Measurements from ENCODE around the gene HRAS. TPM values are rescaled to one million over a fixed set of nuclear protein-coding genes. Genes with fewer than 3 reads are reported as not detected.

Gene HRAS
- total and polyA plus RNA-seq, 5 experiments from 2014 or later = 8.6 to 40.7 (median 26.7) TPM

DNA sequence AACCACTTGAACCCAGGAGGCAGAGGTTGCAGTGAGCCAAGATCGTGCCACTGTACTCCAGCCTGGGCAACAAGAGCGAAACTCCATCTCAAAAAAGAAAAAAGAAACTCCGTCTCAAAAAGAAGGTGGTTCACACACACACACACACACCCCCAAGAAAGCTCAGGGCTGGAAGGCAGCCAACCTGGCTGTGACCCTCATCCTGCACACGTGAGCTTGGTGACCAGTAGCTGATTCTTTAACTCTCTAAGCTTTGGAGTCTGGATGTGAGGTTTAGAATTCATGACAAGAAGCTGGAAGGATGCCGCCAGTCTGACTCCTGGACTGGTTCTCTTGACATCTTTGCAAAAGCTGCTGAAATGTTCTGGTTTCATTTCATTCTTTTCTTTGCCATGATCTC lies 26.4 kb downstream of the HRAS start:
- POLR2A ChIA-PET = interaction anchor here (0.7 to 1.0 kb wide), 2 partner anchors 27 to 79 kb away, joined by 3 to 4 read pairs; no protein-coding TSS in a partner anchor
- H3K9me3 Mint-ChIP-seq = no peaks in the 10 kb centered on the region
- H3K4me1 Mint-ChIP-seq = peaks cover 8 to 30% (median 22%) of the 10 kb centered on the region in 4 donors
- ATAC-seq (no peak), DNase-seq (no peak)
- no peaks in the 10 kb centered on the region for H3K27me3 Mint-ChIP-seq
- peak overlapping the region in 7 of 10 donors; percentile 6 to 74 (median 33) for H3K4me3 Mint-ChIP-seq
- H3K27ac Mint-ChIP-seq = peak overlapping the region in 2 of 10 donors; percentile 24 to 51
- peaks cover 0 to 26% (median 0%) of the 10 kb centered on the region in 3 donors for H3K36me3 Mint-ChIP-seq

DNA sequence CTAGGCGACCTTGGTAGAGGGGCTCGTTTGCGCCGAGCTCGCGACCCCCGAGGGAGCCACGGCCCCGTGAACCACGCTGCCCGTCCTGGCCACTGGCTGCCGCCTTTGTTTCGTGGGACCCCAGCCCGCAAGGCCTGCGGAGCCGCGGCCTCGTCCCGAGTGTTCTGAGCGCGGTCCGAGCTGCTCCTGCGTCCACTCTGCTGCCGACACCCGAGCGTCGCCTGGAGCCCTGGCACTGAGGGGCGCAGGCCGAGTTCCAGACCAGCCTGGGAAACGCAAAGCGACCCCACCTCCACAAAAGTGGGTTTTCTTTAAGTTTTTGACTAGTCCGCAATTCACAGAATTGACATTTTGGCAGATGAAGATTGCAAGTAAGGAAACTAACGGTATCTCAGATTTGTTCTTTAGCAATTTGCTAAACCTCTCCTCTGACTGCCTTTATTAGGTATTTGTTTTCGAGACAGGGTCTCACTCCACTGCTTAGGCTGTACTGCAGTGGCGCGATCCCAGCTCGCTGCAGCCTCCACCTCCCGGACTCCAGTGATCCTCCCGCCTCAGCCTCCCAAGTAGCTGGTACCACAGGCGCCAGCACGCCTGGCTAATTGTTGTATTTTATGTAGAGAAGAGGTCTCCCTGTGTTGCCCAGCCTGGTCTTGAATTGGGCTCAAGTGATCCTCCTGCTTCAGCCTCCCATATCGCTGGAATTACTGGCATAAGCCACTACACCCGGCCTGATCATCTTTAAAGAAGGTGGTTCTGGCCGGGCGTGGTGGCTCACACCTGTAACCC lies 27.5 kb downstream of the HRAS start:
- H3K4me1 Mint-ChIP-seq = peaks cover 8 to 34% (median 24%) of the 10 kb centered on the region in 4 donors
- H3K27ac Mint-ChIP-seq = peak overlapping the region in 9 of 10 donors; percentile 35 to 100 (median 79)
- ATAC-seq (no peak), DNase-seq (no peak)
- H3K9me3 Mint-ChIP-seq = no peaks in the 10 kb centered on the region
- peaks cover 0 to 20% (median 0%) of the 10 kb centered on the region in 3 donors for H3K36me3 Mint-ChIP-seq
- POLR2A ChIA-PET = interaction anchor here (0.7 to 4.2 kb wide), 4 partner anchors 27 to 209 kb away, joined by 3 to 42 read pairs (median 4); partner anchors contain the start of genes HRAS and LRRC56
- H3K4me3 Mint-ChIP-seq = peak overlapping the region; percentile 62 to 99 (median 88)
- H3K27me3 Mint-ChIP-seq = no peaks in the 10 kb centered on the region

DNA sequence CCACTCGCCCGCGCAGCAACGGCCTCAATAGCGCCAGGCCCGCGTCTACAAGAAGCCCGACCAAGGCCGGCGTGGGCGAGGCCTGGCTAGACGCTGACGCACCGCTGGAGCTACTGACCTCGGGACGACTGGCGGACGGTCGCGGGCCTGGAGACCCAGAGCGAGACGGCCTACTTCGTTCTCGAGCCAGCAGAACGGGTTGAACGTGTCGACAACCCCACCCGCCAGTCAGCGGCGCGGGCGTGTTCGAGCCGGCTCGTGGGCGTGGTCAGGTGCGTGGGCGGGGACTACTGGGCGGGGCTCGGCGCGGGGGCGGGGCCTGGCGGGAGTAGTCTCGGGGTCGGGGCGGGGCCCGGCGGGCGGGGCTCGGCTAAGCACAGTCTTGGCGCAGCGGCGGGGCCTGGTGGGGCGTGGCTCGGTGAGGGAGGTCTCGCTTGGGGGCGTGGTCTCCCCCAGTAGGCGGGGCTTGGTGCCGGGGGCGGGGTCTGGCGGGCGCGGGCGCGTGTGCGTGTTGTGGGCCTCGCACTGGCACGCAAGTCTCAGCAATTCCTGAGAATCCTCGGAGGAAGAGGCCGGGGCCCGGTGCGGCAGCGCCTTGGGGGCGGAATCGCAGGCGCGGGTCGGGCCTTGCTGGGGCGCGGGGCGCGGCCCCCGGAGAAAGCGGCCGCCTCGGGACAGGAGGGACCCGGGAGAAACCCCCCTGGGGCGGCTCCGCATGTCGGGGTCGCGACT lies 28.2 kb downstream of the HRAS start, which contains the start of gene RNH1:
Gene RNH1 (minus strand): TSS at position 248 of the 732 bp plus-strand sequence. CDS start 5,080 bp downstream, outside the sequence.
- no peaks in the 10 kb centered on the region for H3K27me3 Mint-ChIP-seq
- peaks cover 8 to 36% (median 25%) of the 10 kb centered on the region in 4 donors for H3K4me1 Mint-ChIP-seq
- ATAC-seq = peak; percentile 72 to 73
- peak; percentile 95 to 100 (median 98) for DNase-seq
- H3K4me3 Mint-ChIP-seq = peak within 1 kb of the TSS; percentile 95 to 99 (median 98)
- H3K27ac Mint-ChIP-seq = peak within 1 kb of the TSS; percentile 97 to 100 (median 100)
- POLR2A ChIA-PET = interaction anchor here (0.5 to 4.2 kb wide), 27 partner anchors 11 to 804 kb away, joined by 3 to 42 read pairs (median 4); partner anchors contain the start of genes BET1L, HRAS, LRRC56 and NLRP6
- no peaks in the 10 kb centered on the region for H3K9me3 Mint-ChIP-seq
- peaks cover 0 to 18% (median 0%) of the 10 kb centered on the region in 3 donors for H3K36me3 Mint-ChIP-seq

DNA sequence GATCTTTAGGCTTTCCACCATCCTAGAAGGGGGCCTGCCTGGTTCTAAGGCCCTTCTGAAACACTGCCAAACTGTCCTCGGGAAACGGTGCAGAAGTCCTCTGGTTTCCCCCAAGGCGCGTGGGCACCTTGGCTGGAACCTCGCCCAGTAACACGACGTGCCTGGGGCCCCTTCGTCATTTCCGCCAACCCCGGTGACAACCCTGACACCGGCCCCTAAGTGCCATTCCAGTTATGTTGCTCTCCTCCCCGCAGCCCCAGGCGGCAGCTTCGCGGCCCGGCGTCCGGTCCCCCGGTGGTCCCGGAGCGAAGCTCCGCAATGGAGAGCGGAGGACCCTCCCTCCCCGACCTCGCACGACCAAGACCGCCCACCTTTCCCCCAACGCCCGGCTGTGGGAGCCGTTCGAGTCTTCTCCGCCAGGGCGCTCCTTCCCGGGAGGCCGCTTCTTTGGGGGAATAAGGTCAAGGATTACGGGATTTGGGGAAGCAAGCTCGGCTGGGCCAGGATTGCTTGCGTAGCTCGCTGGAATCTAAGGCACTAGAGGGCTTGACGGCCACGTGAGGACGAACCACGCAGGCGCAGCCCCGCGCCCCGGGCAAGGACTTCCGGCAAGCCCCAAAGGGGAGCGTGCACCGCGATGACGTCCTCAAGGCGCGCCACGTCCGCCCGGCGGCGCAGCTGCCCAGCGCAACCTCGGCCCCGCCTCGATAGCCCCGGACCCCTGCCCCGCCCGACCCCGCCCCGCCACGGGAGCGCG lies 29.0 kb downstream of the HRAS start:
- Mint-ChIP-seq H3K27ac (peak overlapping the region; percentile 97 to 100 (median 100)), H3K4me1 (peaks cover 8 to 40% (median 25%) of the 10 kb centered on the region in 4 donors)
- POLR2A ChIA-PET = interaction anchor here (0.5 to 4.2 kb wide), 30 partner anchors 11 to 805 kb away, joined by 3 to 42 read pairs (median 4); partner anchors contain the start of genes BET1L, HRAS, LRRC56 and NLRP6

DNA sequence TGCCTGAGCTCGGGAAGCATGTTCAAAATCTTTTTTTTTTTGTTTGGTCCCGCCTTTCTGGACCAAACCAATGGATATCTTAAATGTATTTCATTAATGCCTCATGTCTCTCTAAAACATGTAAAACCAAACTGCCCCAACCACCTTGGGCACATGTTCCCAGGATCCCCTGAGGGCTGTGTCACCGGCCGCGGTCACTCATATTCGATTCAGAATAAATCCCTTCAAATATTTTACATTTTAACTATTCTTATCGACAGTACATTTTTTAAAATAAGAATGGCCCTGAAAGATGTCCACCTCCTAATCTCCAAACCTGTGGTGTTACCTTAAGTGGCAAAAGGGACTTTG lies 30.4 kb downstream of the HRAS start:
- Mint-ChIP-seq H3K27me3 (no peaks in the 10 kb centered on the region), H3K27ac (peak overlapping the region in 6 of 10 donors; percentile 48 to 100 (median 80)), H3K36me3 (peaks cover 0 to 17% (median 0%) of the 10 kb centered on the region in 3 donors), H3K4me3 (peak overlapping the region; percentile 22 to 98 (median 72)), H3K4me1 (peaks cover 8 to 43% (median 28%) of the 10 kb centered on the region in 4 donors), H3K9me3 (no peaks in the 10 kb centered on the region)
- ATAC-seq (no peak), DNase-seq (no peak)
- POLR2A ChIA-PET = interaction anchor here (2.6 to 4.2 kb wide), 2 partner anchors 30 to 297 kb away, joined by 21 to 42 read pairs; partner anchors contain the start of genes BET1L, HRAS, LRRC56 and RIC8A

More for the DNA sequence above, 29.0 kb downstream of the HRAS start:
- Mint-ChIP-seq H3K4me3 (peak overlapping the region; percentile 95 to 99 (median 98)), H3K27me3 (no peaks in the 10 kb centered on the region), H3K36me3 (peaks cover 0 to 15% (median 0%) of the 10 kb centered on the region in 3 donors), H3K9me3 (no peaks in the 10 kb centered on the region)
- ATAC-seq = peak; percentile 75 to 76
- peak; percentile 92 to 98 (median 96) for DNase-seq

DNA sequence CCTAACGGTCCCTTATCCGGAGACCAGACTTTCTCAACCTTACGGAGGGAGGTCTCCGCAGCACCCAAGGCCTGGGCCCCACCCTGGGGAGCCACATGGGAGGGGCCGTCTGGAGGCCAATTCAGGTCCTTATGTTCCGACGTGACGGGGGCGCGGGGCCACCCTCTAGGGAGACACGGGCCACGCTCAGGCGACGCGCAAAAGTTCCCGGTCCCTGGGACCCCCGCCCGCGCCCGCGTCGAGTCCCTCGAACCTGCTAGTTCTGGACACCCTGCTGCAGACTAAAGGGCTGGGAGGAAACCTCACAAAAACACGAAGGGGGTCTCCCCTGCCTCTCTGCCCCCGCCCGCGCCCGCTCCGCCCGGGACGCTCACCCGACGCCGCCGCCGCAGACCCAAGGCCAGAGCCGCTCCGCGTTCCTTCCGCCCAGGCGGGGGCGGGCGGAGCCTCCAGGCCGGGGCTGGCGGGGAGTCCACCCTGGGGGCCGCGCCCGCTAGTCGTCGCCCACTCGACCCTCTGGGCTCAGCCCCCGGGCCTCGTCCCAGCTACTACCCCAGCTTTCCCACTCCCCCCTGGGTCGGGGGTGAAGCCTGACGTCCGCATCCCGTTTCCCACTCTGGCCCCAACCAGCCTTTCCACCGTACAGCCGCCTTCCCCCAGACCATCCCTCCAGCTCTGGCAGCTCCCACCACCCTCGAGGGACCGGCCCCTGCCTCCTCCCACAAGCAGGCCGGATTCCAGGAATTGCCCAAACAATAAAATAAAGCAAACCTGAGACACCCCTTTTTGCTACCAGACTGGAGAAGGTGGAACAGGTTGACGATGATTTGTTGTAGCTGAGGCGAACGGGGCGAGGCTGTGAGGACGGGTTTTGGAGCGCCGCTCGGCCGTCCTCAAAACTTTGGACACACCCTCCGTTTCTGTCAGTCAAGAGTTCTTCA lies 31.1 kb downstream of the HRAS start:
- H3K4me1 Mint-ChIP-seq = peaks cover 8 to 43% (median 28%) of the 10 kb centered on the region in 4 donors
- peaks cover 0 to 15% (median 0%) of the 10 kb centered on the region in 3 donors for H3K36me3 Mint-ChIP-seq
- POLR2A ChIA-PET = interaction anchor here (2.6 to 4.2 kb wide), 2 partner anchors 30 to 296 kb away, joined by 21 to 42 read pairs; partner anchors contain the start of genes BET1L, HRAS, LRRC56 and RIC8A
- DNase-seq = no peak
- no peaks in the 10 kb centered on the region for H3K9me3 Mint-ChIP-seq
- H3K4me3 Mint-ChIP-seq = peak overlapping the region; percentile 39 to 98 (median 72)
- no peak for ATAC-seq
- H3K27me3 Mint-ChIP-seq = no peaks in the 10 kb centered on the region
- H3K27ac Mint-ChIP-seq = peak overlapping the region in 7 of 10 donors; percentile 9 to 100 (median 70)

DNA sequence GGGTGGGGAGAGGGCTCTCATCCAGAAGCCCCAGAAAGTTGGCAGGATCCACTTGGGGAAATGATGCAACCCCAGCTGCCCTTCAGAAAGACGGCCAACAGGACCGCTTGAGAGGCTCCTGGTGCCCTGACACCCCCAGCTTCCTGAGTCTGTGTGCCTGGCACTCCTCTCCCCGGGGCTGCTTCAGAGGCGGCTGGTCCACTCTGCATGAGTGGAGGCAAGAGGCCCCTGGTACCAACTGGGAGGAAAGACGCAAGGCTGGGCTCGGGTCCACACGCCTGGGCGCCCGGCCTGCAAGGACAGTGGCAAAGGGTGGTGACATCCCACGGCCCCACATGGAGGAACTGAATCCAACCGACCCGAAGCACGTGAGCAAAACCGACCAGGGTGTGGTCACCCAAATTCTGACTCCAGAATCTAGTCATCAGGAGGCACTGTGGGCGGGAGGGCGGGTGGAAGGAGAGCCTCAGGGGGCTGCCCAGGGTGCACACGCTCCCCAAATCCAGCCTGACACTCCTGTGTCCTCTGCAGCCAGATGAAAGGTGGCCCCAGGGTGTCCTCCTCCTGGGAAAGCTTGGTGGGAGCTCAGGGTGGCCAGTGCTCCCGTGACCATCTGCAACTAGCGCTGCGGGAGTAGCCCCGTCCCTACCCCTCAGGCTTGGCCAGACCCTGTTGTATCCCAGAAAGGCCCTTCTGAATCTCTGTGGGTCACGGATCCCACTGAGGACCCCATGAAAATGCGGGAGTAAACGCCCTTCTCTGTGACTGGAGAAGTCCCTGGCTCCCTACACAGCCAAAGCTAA lies 32.0 kb downstream of the HRAS start:
- H3K27me3 Mint-ChIP-seq = no peaks in the 10 kb centered on the region
- no peaks in the 10 kb centered on the region for H3K9me3 Mint-ChIP-seq
- peaks cover 0 to 19% (median 0%) of the 10 kb centered on the region in 3 donors for H3K36me3 Mint-ChIP-seq
- POLR2A ChIA-PET = interaction anchor here (0.5 to 1.1 kb wide), 2 partner anchors 9 to 27 kb away, joined by 3 read pairs; no protein-coding TSS in a partner anchor
- peaks cover 8 to 41% (median 27%) of the 10 kb centered on the region in 4 donors for H3K4me1 Mint-ChIP-seq
- H3K27ac Mint-ChIP-seq = peak overlapping the region in 2 of 10 donors; percentile 6 to 63
- H3K4me3 Mint-ChIP-seq = peak overlapping the region in 6 of 10 donors; percentile 16 to 98 (median 52)
- no peak for DNase-seq
- ATAC-seq = no peak

DNA sequence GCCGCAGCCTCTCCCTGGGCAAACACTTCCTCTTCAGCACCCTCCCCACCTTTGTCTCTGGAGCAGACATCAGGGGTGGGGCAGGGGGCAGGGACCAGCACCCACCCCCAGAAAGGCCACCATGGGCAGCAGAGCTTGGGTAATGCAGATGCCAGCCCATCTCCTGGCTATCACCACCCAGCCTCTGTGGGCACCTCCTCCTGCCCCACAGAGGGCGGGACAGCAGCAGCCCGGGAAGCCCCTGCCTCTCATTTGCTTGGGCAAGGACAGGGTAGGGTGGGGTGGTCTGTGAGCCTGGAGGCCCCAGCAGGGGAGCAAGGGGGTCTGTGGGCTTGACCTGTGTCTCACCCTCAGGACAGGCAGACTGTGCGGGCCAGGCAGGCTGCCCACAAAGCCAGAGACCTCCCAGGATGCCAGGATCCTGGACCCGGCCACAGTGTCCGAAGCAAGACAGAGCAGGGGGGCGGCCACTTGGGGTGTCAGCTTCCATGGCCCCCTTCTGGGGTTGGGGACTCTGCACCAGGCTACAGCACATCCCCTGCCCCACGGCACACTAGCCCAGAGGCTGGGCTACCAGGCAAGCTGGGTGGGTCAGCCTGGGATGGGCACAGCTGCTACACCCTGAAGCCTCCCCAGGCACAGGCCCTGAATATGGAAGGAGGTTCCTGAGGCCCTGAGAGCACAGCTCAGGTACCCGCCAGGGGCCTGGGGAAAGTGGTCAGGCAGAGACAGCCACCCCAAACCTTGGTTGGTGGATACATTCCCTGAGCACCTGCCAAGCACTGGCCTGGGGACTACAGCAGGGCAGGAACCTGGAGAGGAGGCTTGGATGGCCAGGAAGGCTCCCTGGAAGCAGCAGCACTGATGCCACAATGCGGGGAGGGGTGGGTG lies 32.8 kb downstream of the HRAS start:
- Mint-ChIP-seq H3K4me3 (peak overlapping the region in 1 of 10 donors; percentile 7), H3K27ac (peak overlapping the region in 1 of 10 donors; percentile 24), H3K36me3 (peaks cover 0 to 28% (median 5%) of the 10 kb centered on the region in 3 donors), H3K4me1 (peaks cover 9 to 35% (median 25%) of the 10 kb centered on the region in 4 donors), H3K27me3 (no peaks in the 10 kb centered on the region), H3K9me3 (no peaks in the 10 kb centered on the region)
- ATAC-seq (no peak), DNase-seq (no peak)
- POLR2A ChIA-PET = interaction anchor here (0.5 to 1.1 kb wide), 3 partner anchors 8 to 43 kb away, joined by 3 read pairs; no protein-coding TSS in a partner anchor

DNA sequence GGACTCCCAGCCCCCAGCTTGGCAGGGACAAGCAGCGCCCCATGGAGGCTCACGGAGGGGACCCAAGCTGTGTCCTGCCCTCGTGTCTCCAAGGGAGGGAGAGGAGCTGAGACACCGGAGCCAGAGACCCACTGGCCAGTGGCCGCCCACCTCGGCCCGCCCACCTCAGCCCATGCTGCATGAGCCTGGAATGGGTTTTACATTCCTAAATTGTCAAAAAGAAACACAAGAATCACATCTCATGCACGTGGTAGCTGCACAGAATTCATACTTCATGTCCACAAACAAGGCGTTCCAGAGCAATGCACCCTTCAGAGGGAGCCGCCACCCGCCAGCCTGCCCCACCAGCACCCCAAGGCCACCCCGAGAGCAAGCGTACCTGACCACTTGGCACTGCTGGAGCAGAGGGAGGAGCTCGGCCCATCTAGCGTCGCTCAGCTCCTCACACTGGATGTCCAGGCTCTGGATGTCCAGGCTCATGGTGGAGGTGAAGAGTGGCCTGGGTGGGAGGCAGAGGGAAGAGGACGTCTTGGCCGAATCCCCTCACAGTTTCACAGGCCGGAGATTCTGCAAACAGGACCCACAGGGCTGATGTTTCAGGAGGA lies 33.6 kb downstream of the HRAS start:
- peak overlapping the region in 5 of 10 donors; percentile 15 to 86 (median 37) for H3K27ac Mint-ChIP-seq
- POLR2A ChIA-PET = interaction anchor here (0.6 to 1.0 kb wide), 3 partner anchors 42 to 222 kb away, joined by 3 read pairs; no protein-coding TSS in a partner anchor

More for the DNA sequence above, 33.6 kb downstream of the HRAS start:
- Mint-ChIP-seq H3K9me3 (no peaks in the 10 kb centered on the region), H3K27me3 (no peaks in the 10 kb centered on the region), H3K4me3 (no peak overlapping the region), H3K4me1 (peaks cover 12 to 42% (median 26%) of the 10 kb centered on the region in 4 donors), H3K36me3 (peaks cover 0 to 35% (median 10%) of the 10 kb centered on the region in 3 donors)
- DNase-seq (no peak), ATAC-seq (no peak)

All from naive thymus-derived CD8-positive, alpha-beta T cell (primary cell).